Kidney epithelial cell (primary cell): ENCODE results near the gene TMCC3. TPM values are rescaled to one million over a fixed set of nuclear protein-coding genes. Genes with fewer than 3 reads are reported as not detected.

Source experiments
- DNase-seq: peaks from one replicate; pipeline ENCODE4 v3.0.0-alpha.2; 2010; ENCODE audit warnings: low read depth
- H3K27me3 ChIP-seq: 2 replicates; pipeline ENCODE4 v1.6.0; 2011; ENCODE audit warnings: low read length; ENCODE audit not compliant: control insufficient read depth, insufficient read depth
- H3K36me3 ChIP-seq: 2 replicates; pipeline ENCODE4 v1.5.1; 2011; ENCODE audit warnings: low read length; ENCODE audit not compliant: control insufficient read depth, insufficient read depth
- H3K4me3 ChIP-seq: 2 replicates; pipeline ENCODE4 v1.5.1; 2011; ENCODE audit warnings: low read depth, mild to moderate bottlenecking, control low read depth, low read length
- total RNA-seq: library from RNA; depleted of rRNA; stranded (reverse); fragments of >200 nt; gene quantifications from 2 replicates; pipeline ENCODE4 v1.2.3, GENCODE V29; 2015
- TF ChIP-seq, protein P1 (sequence below): IDR thresholded peaks from 2 replicates; pipeline ENCODE4 v1.5.1; 2011; ENCODE audit warnings: mild to moderate bottlenecking, moderate library complexity, low read length, control low read depth, inconsistent platforms; ENCODE audit not compliant: insufficient read depth, poor library complexity, severe bottlenecking

The TMCC3 gene
- total RNA-seq, 1 donor from 2014 or later: 22.8 TPM

DNA sequence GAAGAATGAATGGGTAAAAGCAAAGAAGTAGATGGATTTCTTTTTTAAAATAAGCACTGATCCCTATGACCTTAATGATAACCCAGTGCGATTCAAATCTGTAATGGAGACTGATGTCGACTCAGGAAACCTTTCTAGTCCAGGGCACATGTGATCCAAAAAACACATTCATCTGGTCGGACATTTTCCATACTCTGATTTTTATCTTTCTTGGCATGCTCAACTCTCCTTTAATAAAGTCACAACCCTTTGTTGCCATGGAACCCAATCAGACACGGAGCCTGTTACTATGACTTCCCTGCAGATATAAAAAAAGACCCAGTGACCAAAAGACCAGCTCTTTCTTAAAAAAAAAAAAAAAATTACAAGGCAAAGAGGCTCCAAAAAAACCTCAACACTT lies 27.9 kb downstream of the TMCC3 start:
- DNase-seq: no peak
- H3K4me3 ChIP-seq: no peak overlapping the region
- H3K36me3 ChIP-seq: no peaks in the 10 kb centered on the region
- no peaks in the 10 kb centered on the region for H3K27me3 ChIP-seq
- TF ChIP-seq, protein P1, sequence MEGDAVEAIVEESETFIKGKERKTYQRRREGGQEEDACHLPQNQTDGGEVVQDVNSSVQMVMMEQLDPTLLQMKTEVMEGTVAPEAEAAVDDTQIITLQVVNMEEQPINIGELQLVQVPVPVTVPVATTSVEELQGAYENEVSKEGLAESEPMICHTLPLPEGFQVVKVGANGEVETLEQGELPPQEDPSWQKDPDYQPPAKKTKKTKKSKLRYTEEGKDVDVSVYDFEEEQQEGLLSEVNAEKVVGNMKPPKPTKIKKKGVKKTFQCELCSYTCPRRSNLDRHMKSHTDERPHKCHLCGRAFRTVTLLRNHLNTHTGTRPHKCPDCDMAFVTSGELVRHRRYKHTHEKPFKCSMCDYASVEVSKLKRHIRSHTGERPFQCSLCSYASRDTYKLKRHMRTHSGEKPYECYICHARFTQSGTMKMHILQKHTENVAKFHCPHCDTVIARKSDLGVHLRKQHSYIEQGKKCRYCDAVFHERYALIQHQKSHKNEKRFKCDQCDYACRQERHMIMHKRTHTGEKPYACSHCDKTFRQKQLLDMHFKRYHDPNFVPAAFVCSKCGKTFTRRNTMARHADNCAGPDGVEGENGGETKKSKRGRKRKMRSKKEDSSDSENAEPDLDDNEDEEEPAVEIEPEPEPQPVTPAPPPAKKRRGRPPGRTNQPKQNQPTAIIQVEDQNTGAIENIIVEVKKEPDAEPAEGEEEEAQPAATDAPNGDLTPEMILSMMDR: no peak

DNA sequence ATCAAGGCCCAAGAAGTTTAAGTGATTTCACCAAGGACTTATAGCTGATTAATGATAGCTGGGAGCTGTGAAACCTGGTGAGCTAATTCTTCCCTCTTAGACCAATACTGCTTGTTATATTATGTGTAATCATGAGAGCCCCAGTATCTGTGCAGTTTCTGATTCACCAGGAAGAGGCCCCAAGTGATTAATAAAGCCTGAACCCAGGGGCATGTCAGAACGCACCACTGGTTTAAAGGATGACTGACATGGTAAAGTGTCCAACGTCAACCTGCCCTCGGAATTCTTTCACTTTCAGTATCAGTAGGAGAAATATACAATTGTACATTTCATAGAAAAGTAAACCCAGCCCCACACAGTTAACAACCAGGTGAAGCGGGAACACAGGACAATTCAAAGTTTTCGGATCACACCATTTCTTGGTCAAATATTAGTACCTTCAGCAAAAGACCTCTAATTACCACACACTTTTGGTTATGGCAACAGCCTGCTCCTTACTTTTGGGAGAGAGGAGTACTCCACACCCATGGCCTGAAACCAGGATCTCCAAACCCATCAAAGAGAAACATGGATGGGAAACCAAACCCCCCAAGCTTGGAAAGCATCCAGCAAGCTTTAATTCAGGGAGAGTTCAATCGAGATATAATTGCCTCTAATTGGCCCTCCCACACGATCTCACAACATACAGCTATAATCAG lies 28.5 kb downstream of the TMCC3 start:
- H3K36me3 ChIP-seq: no peaks in the 10 kb centered on the region
- peak; percentile 88 for DNase-seq
- H3K27me3 ChIP-seq: no peaks in the 10 kb centered on the region
- H3K4me3 ChIP-seq: peak overlapping the region; percentile 16
- TF ChIP-seq, protein P1: no peak

DNA sequence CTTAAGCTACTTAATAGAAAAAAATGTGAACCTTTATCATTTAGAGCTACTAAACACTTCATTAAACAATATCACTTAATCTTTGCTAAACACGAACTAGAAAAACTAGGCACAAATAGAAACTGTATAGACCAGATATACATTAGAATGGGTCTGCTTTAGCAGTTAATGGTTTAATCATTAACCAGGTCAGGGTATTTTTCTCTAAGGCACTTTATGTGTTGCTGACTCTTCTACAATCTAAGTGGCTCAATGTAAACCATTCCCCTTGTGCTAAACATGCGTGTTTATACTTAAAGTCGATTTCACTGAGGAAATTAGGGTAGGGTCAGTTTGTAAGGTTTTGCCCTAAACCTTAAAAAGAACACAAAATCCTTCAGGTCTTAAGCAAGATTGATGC lies 29.7 kb downstream of the TMCC3 start:
- Histone ChIP-seq H3K4me3 (no peak overlapping the region), H3K27me3 (no peaks in the 10 kb centered on the region), H3K36me3 (no peaks in the 10 kb centered on the region)
- no peak for DNase-seq
- TF ChIP-seq, protein P1: no peak

DNA sequence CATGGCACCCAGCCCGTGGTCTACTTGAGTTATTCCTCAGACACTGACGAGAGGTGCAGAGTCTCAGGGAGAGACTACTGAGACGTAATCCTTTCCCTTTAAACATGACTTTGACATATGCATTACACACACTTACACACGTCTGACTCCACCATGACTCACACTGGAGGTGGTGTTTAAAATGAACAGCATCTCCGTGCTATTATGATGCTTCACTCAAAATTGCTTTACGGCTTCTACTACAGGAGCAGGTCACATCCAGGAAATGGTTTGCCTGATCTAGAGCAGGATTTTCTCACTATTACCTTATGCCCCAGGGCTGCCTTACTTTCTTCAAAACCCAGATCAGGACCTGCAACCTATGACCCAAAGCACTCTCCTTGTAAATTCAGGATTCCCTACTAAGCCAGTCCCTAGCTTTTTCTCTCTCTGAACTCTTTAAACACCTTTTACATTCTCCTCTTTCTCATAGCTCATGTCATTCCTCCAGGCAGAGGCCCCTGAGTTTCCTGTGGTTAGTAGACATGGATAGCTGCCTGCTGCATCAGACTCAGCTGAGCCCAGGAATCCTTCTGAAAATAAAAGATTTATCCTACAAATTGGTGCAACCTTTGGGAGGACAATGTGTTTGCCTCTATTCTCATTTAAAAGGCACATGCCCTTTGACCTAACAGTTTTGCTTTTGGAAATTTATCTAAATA lies 31.2 kb downstream of the TMCC3 start:
- no peak for DNase-seq
- Histone ChIP-seq H3K36me3 (no peaks in the 10 kb centered on the region), H3K27me3 (no peaks in the 10 kb centered on the region), H3K4me3 (no peak overlapping the region)
- TF ChIP-seq, protein P1: no peak

DNA sequence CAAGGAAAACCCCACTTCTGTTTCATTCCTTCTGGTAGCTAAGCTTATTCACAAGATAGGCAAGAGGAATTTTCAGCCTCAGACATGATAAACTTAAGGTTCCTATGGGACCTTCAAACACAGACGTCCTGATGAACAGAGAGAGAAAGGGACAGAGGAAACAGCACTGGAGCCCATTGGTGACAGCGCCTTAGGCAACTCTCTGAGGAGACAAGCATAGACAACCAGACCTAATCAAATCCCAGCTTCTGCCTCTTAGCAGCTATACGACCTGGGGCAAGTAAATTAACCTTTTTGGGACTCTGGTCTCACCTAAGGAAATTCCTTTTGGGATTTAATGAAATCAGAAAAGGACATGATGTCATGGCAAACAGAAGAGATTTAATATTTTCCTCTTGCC lies 33.3 kb downstream of the TMCC3 start:
- Histone ChIP-seq H3K36me3 (no peaks in the 10 kb centered on the region), H3K4me3 (no peak overlapping the region), H3K27me3 (no peaks in the 10 kb centered on the region)
- DNase-seq: no peak
- TF ChIP-seq, protein P1: no peak
